HEK293 (cell line): ENCODE data around the gene ACE2.

Experiments used
- CTCF ChIP-seq: fragments of 450-650 bp; formaldehyde crosslinking; IDR thresholded peaks from 2 replicates; pipeline ENCODE4 v1.5.1; 2016; ENCODE audit warnings: missing biosample characterization, missing genetic modification characterization
- ELK4 ChIP-seq: IDR thresholded peaks from 2 replicates; pipeline ENCODE4 v1.6.1; 2011; ENCODE audit warnings: mild to moderate bottlenecking, low read depth, low read length, borderline replicate concordance
- SP2 ChIP-seq: fragments of 450-650 bp; formaldehyde crosslinking; IDR thresholded peaks from 2 replicates; pipeline ENCODE4 v1.5.1; 2016; ENCODE audit warnings: missing biosample characterization, missing genetic modification characterization
- YY2 ChIP-seq: fragments of 450-650 bp; formaldehyde crosslinking; IDR thresholded peaks from 2 replicates; pipeline ENCODE4 v1.5.1; 2016; ENCODE audit warnings: missing biosample characterization, missing genetic modification characterization
- ZNF266 ChIP-seq: fragments of 450-650 bp; formaldehyde crosslinking; IDR thresholded peaks from 2 replicates; pipeline ENCODE4 v1.5.1; 2016; ENCODE audit warnings: missing biosample characterization, missing genetic modification characterization, low read depth
- ZNF274 ChIP-seq, 2 experiments: fragments of 200-500 bp in 1 of 2; fragments of 450-650 bp in 1 of 2; sonication (Bioruptor generic) in 1 of 2; formaldehyde crosslinking in 1 of 2; IDR thresholded peaks; 2 replicates each; pipeline versions ENCODE4 v1.5.1 to v1.6.1; 2014 to 2016; ENCODE audit warnings: borderline replicate concordance in 1 of 2, inconsistent platforms in 1 of 2, low read length in 1 of 2, missing biosample characterization in 1 of 2, missing genetic modification characterization in 1 of 2
- ZNF324 ChIP-seq: fragments of 450-650 bp; formaldehyde crosslinking; IDR thresholded peaks from 2 replicates; pipeline ENCODE4 v1.5.1; 2016; ENCODE audit warnings: missing biosample characterization, missing genetic modification characterization
- ZNF394 ChIP-seq: fragments of 450-650 bp; formaldehyde crosslinking; IDR thresholded peaks from 2 replicates; pipeline ENCODE4 v1.5.1; 2016; ENCODE audit warnings: missing biosample characterization, missing genetic modification characterization, mild to moderate bottlenecking, moderate library complexity, borderline replicate concordance
- ZNF560 ChIP-seq: fragments of 450-650 bp; formaldehyde crosslinking; IDR thresholded peaks from 2 replicates; pipeline ENCODE4 v1.5.1; 2017; ENCODE audit warnings: missing biosample characterization, missing genetic modification characterization, borderline replicate concordance
- ZNF571 ChIP-seq: fragments of 450-650 bp; formaldehyde crosslinking; IDR thresholded peaks from 2 replicates; pipeline ENCODE4 v1.5.0; 2017; ENCODE audit warnings: missing biosample characterization, missing genetic modification characterization
- ZNF747 ChIP-seq: fragments of 450-650 bp; formaldehyde crosslinking; IDR thresholded peaks from 2 replicates; pipeline ENCODE4 v1.5.1; 2016; ENCODE audit warnings: missing biosample characterization, missing genetic modification characterization
- ZNF777 ChIP-seq: fragments of 450-650 bp; formaldehyde crosslinking; IDR thresholded peaks from 2 replicates; pipeline ENCODE4 v1.5.1; 2017; ENCODE audit warnings: missing biosample characterization, missing genetic modification characterization, borderline replicate concordance
- ZSCAN5A ChIP-seq: fragments of 450-650 bp; formaldehyde crosslinking; IDR thresholded peaks from 2 replicates; pipeline ENCODE4 v1.5.1; 2016; ENCODE audit warnings: missing biosample characterization, missing genetic modification characterization

GRCh38 chrX:15549189-15550012 lies 51.4 kb downstream of the ACE2 start:
- TF ChIP-seq ZSCAN5A (tag by site-specific recombination) (no peak), ZNF394 (no peak), YY2 (tag by site-specific recombination) (no peak), CTCF (tag by site-specific recombination) (no peak), ELK4 (no peak), ZNF777 (tag by site-specific recombination) (no peak), ZNF560 (tag by site-specific recombination) (no peak), ZNF274 (IDR thresholded peaks at IDR 0.05; ENCODE audit: low read length) (no peak), ZNF274 (tag by site-specific recombination; IDR thresholded peaks at IDR 0.05; ENCODE audit: borderline replicate concordance) (no peak), ZNF266 (no peak), SP2 (tag by site-specific recombination) (no peak), ZNF571 (tag by site-specific recombination) (no peak), ZNF324 (tag by site-specific recombination) (no peak), ZNF747 (tag by site-specific recombination) (no peak)
